Panc1 (cell line): ENCODE results near the gene SLC9C1. TPM values are rescaled to one million over a fixed set of nuclear protein-coding genes. Genes with fewer than 3 reads are reported as not detected.

Experiments used
- ATAC-seq: fragments of 200-7000 bp; cut with Tn5 transposase; 2 replicates; pipeline ENCODE4 v1.9.1; 2020; ENCODE audit warnings: mild to moderate bottlenecking, moderate library complexity
- BruUV-seq: library from RNA; stranded (reverse); fragments of 400-500 nt; replicated peaks from 2 replicates; lab custom pipeline; 2021; lab: Mats Ljungman, UMichigan
- CTCF ChIA-PET: fragments of 300-600 bp; sonication (Branson Sonifier 250); formaldehyde crosslinking; loops from one replicate; lab custom pipeline; 2022; ENCODE audit warnings: antibody characterized with exemption; lab: Charles Lee
- POLR2A ChIA-PET: fragments of 300-600 bp; sonication (Branson Sonifier 250); formaldehyde crosslinking; loops from one replicate; lab custom pipeline; 2022; ENCODE audit warnings: antibody characterized with exemption; lab: Charles Lee
- DNase-seq: peaks from one replicate; pipeline ENCODE4 v3.0.0-alpha.2; 2010; ENCODE audit warnings: low read depth, low spot score
- H3K27ac ChIP-seq: 2 replicates; pipeline ENCODE4 v1.5.1; 2011; ENCODE audit warnings: mild to moderate bottlenecking, low read length, inconsistent platforms
- H3K27me3 ChIP-seq: fragments of 200-500 bp; sonication (Bioruptor generic); 2 replicates; pipeline ENCODE4 v1.6.0; 2014; ENCODE audit warnings: low read length, inconsistent platforms; ENCODE audit not compliant: control insufficient read depth, insufficient read depth
- H3K36me3 ChIP-seq: fragments of 200-500 bp; sonication (Bioruptor generic); 2 replicates; pipeline ENCODE4 v1.5.1; 2014; ENCODE audit warnings: inconsistent platforms, mild to moderate bottlenecking, low read length, moderate library complexity; ENCODE audit not compliant: control insufficient read depth, insufficient read depth
- H3K4me1 ChIP-seq: 2 replicates; pipeline ENCODE4 v1.5.1; 2011; ENCODE audit warnings: inconsistent platforms, mild to moderate bottlenecking, low read length, moderate library complexity; ENCODE audit not compliant: control insufficient read depth, insufficient read depth
- H3K4me3 ChIP-seq, 2 experiments: 2 replicates each; pipeline ENCODE4 v1.5.1; 2011 to 2012; ENCODE audit warnings: low read depth in 2 of 2, low read length in 2 of 2, mild to moderate bottlenecking in 2 of 2, inconsistent platforms in 1 of 2, moderate library complexity in 1 of 2
- H3K9me3 ChIP-seq: fragments of 200-500 bp; sonication (Bioruptor generic); 2 replicates; pipeline ENCODE4 v1.5.1; 2014; ENCODE audit warnings: low read depth, mild to moderate bottlenecking, inconsistent platforms, low read length, moderate library complexity; ENCODE audit not compliant: control insufficient read depth, insufficient read depth
- POLR2AphosphoS5 ChIP-seq: IDR thresholded peaks from 2 replicates; pipeline ENCODE4 v1.6.1; 2012; ENCODE audit warnings: mild to moderate bottlenecking, low read depth, low read length, moderate library complexity
- SIN3A ChIP-seq: IDR thresholded peaks from 2 replicates; pipeline ENCODE4 v1.6.1; 2012; ENCODE audit warnings: low read depth, mild to moderate bottlenecking, low read length, moderate library complexity, borderline replicate concordance; ENCODE audit not compliant: insufficient read depth
- TCF7L2 ChIP-seq: IDR thresholded peaks from 2 replicates; pipeline ENCODE4 v1.6.1; 2011; ENCODE audit warnings: mild to moderate bottlenecking, low read depth, low read length, inconsistent platforms
- in situ Hi-C: cut with HindIII; loops from 2 replicates; pipeline ENCODE4 v1.10.0; 2016; ENCODE audit warnings: low sequenced_read_pairs, low pct_unique_long_range_greater_than_20kb
- intact Hi-C: fragments of 100-400 bp; cut with micrococcal nuclease; formaldehyde crosslinking; loops from one replicate; pipeline ENCODE4 v1.10.0; 2022; ENCODE audit not compliant: unreplicated experiment
- total RNA-seq: library from RNA; stranded (reverse); gene quantifications from one replicate; pipeline ENCODE4 v1.2.1, GENCODE V29; 2021; ENCODE audit not compliant: unreplicated experiment
- TF ChIP-seq, protein P1 (sequence below), 2 experiments: IDR thresholded peaks; 2 replicates each; pipeline ENCODE4 v1.6.1; 2011 to 2012; ENCODE audit warnings: low read depth in 2 of 2, control low read depth in 1 of 2, low read length in 1 of 2, mild to moderate bottlenecking in 1 of 2, moderate library complexity in 1 of 2; ENCODE audit not compliant: insufficient read depth in 1 of 2
- TF ChIP-seq, protein P2 (sequence below): fragments of 450-650 bp; IDR thresholded peaks from 2 replicates; pipeline ENCODE4 v1.5.1; 2017; ENCODE audit warnings: mild to moderate bottlenecking

SLC9C1 gene
- total RNA-seq, 1 experiment from 2014 or later = not detected

GRCh38 chr3:112314649-112315048, 20.6 kb upstream of the SLC9C1 start:
- ATAC-seq = no peak
- no peaks in the 10 kb centered on the region; the same call in 1 of the 2 replicates for H3K9me3 ChIP-seq
- no peaks in the 10 kb centered on the region for H3K36me3 ChIP-seq
- no peaks in the 10 kb centered on the region for H3K4me1 ChIP-seq
- TF ChIP-seq SIN3A (no peak), POLR2AphosphoS5 (no peak), TCF7L2 (no peak)
- TF ChIP-seq, protein P1, sequence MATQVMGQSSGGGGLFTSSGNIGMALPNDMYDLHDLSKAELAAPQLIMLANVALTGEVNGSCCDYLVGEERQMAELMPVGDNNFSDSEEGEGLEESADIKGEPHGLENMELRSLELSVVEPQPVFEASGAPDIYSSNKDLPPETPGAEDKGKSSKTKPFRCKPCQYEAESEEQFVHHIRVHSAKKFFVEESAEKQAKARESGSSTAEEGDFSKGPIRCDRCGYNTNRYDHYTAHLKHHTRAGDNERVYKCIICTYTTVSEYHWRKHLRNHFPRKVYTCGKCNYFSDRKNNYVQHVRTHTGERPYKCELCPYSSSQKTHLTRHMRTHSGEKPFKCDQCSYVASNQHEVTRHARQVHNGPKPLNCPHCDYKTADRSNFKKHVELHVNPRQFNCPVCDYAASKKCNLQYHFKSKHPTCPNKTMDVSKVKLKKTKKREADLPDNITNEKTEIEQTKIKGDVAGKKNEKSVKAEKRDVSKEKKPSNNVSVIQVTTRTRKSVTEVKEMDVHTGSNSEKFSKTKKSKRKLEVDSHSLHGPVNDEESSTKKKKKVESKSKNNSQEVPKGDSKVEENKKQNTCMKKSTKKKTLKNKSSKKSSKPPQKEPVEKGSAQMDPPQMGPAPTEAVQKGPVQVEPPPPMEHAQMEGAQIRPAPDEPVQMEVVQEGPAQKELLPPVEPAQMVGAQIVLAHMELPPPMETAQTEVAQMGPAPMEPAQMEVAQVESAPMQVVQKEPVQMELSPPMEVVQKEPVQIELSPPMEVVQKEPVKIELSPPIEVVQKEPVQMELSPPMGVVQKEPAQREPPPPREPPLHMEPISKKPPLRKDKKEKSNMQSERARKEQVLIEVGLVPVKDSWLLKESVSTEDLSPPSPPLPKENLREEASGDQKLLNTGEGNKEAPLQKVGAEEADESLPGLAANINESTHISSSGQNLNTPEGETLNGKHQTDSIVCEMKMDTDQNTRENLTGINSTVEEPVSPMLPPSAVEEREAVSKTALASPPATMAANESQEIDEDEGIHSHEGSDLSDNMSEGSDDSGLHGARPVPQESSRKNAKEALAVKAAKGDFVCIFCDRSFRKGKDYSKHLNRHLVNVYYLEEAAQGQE (IDR thresholded peaks at IDR 0.05; ENCODE audit: insufficient read depth in 1 of 2, low read depth in 2 of 2, low read length in 1 of 2) = no peak
- TF ChIP-seq, protein P2, sequence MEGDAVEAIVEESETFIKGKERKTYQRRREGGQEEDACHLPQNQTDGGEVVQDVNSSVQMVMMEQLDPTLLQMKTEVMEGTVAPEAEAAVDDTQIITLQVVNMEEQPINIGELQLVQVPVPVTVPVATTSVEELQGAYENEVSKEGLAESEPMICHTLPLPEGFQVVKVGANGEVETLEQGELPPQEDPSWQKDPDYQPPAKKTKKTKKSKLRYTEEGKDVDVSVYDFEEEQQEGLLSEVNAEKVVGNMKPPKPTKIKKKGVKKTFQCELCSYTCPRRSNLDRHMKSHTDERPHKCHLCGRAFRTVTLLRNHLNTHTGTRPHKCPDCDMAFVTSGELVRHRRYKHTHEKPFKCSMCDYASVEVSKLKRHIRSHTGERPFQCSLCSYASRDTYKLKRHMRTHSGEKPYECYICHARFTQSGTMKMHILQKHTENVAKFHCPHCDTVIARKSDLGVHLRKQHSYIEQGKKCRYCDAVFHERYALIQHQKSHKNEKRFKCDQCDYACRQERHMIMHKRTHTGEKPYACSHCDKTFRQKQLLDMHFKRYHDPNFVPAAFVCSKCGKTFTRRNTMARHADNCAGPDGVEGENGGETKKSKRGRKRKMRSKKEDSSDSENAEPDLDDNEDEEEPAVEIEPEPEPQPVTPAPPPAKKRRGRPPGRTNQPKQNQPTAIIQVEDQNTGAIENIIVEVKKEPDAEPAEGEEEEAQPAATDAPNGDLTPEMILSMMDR = no peak
- POLR2A ChIA-PET = no interaction called here
- H3K4me3 ChIP-seq = no peak overlapping the region
- no TSS peak for BruUV-seq
- H3K27ac ChIP-seq = no peak overlapping the region
- intact Hi-C loops (no loop called here), in situ Hi-C loops (no loop called here)
- no peaks in the 10 kb centered on the region for H3K27me3 ChIP-seq
- CTCF ChIA-PET = interaction anchor here (0.5 kb wide), 1 partner anchor 58 kb away, joined by 4 read pairs; no protein-coding TSS in a partner anchor
- DNase-seq = no peak

- in situ Hi-C loops = no loop called here
- TF ChIP-seq, protein P2 = no peak
- no peak for TF ChIP-seq POLR2AphosphoS5
- TF ChIP-seq SIN3A = no peak
- DNase-seq (no peak), ATAC-seq (no peak)
- Histone ChIP-seq H3K27ac (no peak overlapping the region), H3K4me3 (no peak overlapping the region), H3K4me1 (no peaks in the 10 kb centered on the region), H3K27me3 (no peaks in the 10 kb centered on the region), H3K9me3 (no peaks in the 10 kb centered on the region), H3K36me3 (no peaks in the 10 kb centered on the region)
- BruUV-seq = no TSS peak
- ChIA-PET CTCF (no interaction called here), POLR2A (no interaction called here)
- intact Hi-C loops = no loop called here
Measured at GRCh38 chr3:112308151-112308911, 14.3 kb upstream of the SLC9C1 start.
